GM12878 (cell line): ENCODE results near the gene LMF1.

Experiments used
- ETV6 ChIP-seq, 2 experiments: fragments of 450-650 bp in 1 of 2; IDR thresholded peaks in 1 of 2; conservative IDR thresholded peaks in 1 of 2; 2 replicates each; pipeline ENCODE4 v1.6.1; 2014; ENCODE audit warnings: antibody characterized with exemption in 1 of 2, borderline replicate concordance in 1 of 2, low read depth in 1 of 2, mild to moderate bottlenecking in 1 of 2, moderate library complexity in 1 of 2
- FOXM1 ChIP-seq: IDR thresholded peaks from 2 replicates; pipeline ENCODE4 v1.6.1; 2012; ENCODE audit warnings: low read depth, mild to moderate bottlenecking, inconsistent platforms, low read length, moderate library complexity
- IKZF1 ChIP-seq: fragments of 450-650 bp; conservative IDR thresholded peaks from 2 replicates; pipeline ENCODE4 v1.6.1; 2017; ENCODE audit warnings: antibody characterized with exemption, mild to moderate bottlenecking
- MYC ChIP-seq: IDR thresholded peaks from 2 replicates; pipeline ENCODE4 v1.6.1; 2011; ENCODE audit warnings: mild to moderate bottlenecking, low read length, moderate library complexity, inconsistent platforms; ENCODE audit not compliant: insufficient read depth, insufficient replicate concordance, insufficient read length, severe bottlenecking
- NFIC ChIP-seq: IDR thresholded peaks from 2 replicates; pipeline ENCODE4 v1.6.1; 2012; ENCODE audit warnings: low read depth, mild to moderate bottlenecking, inconsistent platforms, low read length, moderate library complexity
- PAX5 ChIP-seq: IDR thresholded peaks from 2 replicates; pipeline ENCODE4 v1.6.1; 2011; ENCODE audit warnings: low read depth, low read length, borderline replicate concordance
- RFX5 ChIP-seq: IDR thresholded peaks from 2 replicates; pipeline ENCODE4 v1.6.1; 2011; ENCODE audit warnings: low read depth, low read length, improper control_type of control experiment
- ZNF274 ChIP-seq: IDR thresholded peaks from one replicate; pipeline ENCODE4 v1.8.0; 2011; ENCODE audit not compliant: insufficient read length, insufficient read depth
- TF ChIP-seq, protein P1 (sequence below), 3 experiments: IDR thresholded peaks in 2 of 3; conservative IDR thresholded peaks in 1 of 3; 2 replicates each; pipeline ENCODE4 v1.5.1; 2011; ENCODE audit warnings: low read depth in 3 of 3, low read length in 3 of 3, mild to moderate bottlenecking in 3 of 3, control low read depth in 2 of 3, moderate library complexity in 2 of 3, inconsistent platforms in 1 of 3, mixed read lengths in 1 of 3; ENCODE audit not compliant: control insufficient read depth in 2 of 3, insufficient read depth in 1 of 3; ENCODE audit errors: extremely low read depth in 1 of 3

DNA sequence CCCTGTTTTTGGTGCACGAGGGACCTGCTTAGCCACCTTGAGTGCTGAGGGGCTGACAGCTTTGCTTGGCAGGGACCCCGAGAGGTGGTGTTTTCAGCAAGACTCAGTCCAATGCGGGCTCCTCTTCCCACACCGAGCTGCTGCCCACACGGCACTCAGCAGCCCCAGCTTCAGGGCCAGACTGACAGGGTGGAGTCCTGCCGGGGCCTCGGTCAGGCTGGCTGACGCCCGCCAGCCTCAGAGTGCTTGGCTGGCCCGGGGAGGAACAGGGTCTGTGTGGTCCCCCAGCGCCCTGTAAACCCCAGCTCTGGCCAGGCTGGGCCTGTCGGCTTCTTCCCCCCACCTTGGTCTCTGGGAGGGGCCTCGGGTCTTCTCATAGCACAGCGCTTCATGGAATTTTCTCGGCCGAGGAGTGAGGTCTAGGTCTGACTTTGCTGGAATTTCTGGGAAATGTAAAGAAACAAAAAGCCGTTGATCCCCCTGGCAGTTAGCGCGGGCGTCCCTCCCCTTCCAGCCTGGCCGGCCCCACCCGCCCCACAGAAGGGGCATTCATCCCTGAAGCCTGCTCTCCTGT lies 13.4 kb upstream of the LMF1 start:
- TF ChIP-seq RFX5 (no peak), NFIC (no peak), FOXM1 (no peak), ETV6 (conservative IDR thresholded peaks at IDR 0.05 in 1 of 2, IDR thresholded peaks at IDR 0.05 in 1 of 2; ENCODE audit: borderline replicate concordance in 1 of 2, low read depth in 1 of 2) (no peak), ZNF274 (no peak), MYC (no peak), PAX5 (no peak), IKZF1 (no peak)
- TF ChIP-seq, protein P1, sequence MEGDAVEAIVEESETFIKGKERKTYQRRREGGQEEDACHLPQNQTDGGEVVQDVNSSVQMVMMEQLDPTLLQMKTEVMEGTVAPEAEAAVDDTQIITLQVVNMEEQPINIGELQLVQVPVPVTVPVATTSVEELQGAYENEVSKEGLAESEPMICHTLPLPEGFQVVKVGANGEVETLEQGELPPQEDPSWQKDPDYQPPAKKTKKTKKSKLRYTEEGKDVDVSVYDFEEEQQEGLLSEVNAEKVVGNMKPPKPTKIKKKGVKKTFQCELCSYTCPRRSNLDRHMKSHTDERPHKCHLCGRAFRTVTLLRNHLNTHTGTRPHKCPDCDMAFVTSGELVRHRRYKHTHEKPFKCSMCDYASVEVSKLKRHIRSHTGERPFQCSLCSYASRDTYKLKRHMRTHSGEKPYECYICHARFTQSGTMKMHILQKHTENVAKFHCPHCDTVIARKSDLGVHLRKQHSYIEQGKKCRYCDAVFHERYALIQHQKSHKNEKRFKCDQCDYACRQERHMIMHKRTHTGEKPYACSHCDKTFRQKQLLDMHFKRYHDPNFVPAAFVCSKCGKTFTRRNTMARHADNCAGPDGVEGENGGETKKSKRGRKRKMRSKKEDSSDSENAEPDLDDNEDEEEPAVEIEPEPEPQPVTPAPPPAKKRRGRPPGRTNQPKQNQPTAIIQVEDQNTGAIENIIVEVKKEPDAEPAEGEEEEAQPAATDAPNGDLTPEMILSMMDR (IDR thresholded peaks at IDR 0.05 in 2 of 3, conservative IDR thresholded peaks at IDR 0.05 in 1 of 3; ENCODE audit: control insufficient read depth in 2 of 3, extremely low read depth in 1 of 3, insufficient read depth in 1 of 3, low read depth in 3 of 3, low read length in 3 of 3): no peak
